ENCODE results near the gene TYSND1. TPM values are rescaled to one million over a fixed set of nuclear protein-coding genes. Genes with fewer than 3 reads are reported as not detected.

TYSND1 gene
- total and polyA plus RNA-seq, 2 of the 13 experiments (the other 11 are each of a cell fraction or from before 2014, with no cell fraction given), result 3.3 to 8.9 TPM

- TF ChIP-seq, protein P1, sequence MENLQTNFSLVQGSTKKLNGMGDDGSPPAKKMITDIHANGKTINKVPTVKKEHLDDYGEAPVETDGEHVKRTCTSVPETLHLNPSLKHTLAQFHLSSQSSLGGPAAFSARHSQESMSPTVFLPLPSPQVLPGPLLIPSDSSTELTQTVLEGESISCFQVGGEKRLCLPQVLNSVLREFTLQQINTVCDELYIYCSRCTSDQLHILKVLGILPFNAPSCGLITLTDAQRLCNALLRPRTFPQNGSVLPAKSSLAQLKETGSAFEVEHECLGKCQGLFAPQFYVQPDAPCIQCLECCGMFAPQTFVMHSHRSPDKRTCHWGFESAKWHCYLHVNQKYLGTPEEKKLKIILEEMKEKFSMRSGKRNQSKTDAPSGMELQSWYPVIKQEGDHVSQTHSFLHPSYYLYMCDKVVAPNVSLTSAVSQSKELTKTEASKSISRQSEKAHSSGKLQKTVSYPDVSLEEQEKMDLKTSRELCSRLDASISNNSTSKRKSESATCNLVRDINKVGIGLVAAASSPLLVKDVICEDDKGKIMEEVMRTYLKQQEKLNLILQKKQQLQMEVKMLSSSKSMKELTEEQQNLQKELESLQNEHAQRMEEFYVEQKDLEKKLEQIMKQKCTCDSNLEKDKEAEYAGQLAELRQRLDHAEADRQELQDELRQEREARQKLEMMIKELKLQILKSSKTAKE (CRISPR knock-in tag; IDR thresholded peaks at IDR 0.05; ENCODE audit: borderline replicate concordance), result no peak
- TF ChIP-seq ZNF207 (IDR thresholded peaks at IDR 0.05; ENCODE audit: borderline replicate concordance) (no peak), LCORL (IDR thresholded peaks at IDR 0.05) (no peak), LCORL (CRISPR knock-in tag; IDR thresholded peaks at IDR 0.05) (no peak), ZNF564 (CRISPR knock-in tag; IDR thresholded peaks at IDR 0.05) (peak; percentile 99), AGO1 (IDR thresholded peaks at IDR 0.05; ENCODE audit: low read depth, low read length, poor library complexity, severe bottlenecking) (no peak), U2AF1 (optimal IDR thresholded peaks at IDR 0.05; ENCODE audit: low read depth, low read length) (no peak), SATB2 (CRISPR knock-in tag; IDR thresholded peaks at IDR 0.05) (no peak), PAF1 (CRISPR knock-in tag; IDR thresholded peaks at IDR 0.05) (no peak), RBM22 (optimal IDR thresholded peaks at IDR 0.05; ENCODE audit: low read length) (peak; percentile 33), NFE2L2 (IDR thresholded peaks at IDR 0.05; ENCODE audit: low read length) (peak; percentile 67), ZNF83 (CRISPR knock-in tag; IDR thresholded peaks at IDR 0.05; ENCODE audit: borderline replicate concordance) (no peak), ZMYM4 (CRISPR knock-in tag; IDR thresholded peaks at IDR 0.05) (no peak), ZNF775 (CRISPR knock-in tag; IDR thresholded peaks at IDR 0.05; ENCODE audit: borderline replicate concordance) (no peak), HDAC2 (CRISPR knock-in tag; IDR thresholded peaks at IDR 0.05) (no peak), ZBTB42 (CRISPR knock-in tag; IDR thresholded peaks at IDR 0.05) (no peak), AGO2 (optimal IDR thresholded peaks at IDR 0.05; ENCODE audit: low read depth, low read length) (no peak), GLMP (CRISPR knock-in tag; IDR thresholded peaks at IDR 0.05; ENCODE audit: borderline replicate concordance) (no peak), IKZF5 (CRISPR knock-in tag; IDR thresholded peaks at IDR 0.05) (no peak), ZMAT5 (CRISPR knock-in tag; IDR thresholded peaks at IDR 0.05; ENCODE audit: borderline replicate concordance, low read depth) (no peak), RNF219 (CRISPR knock-in tag; IDR thresholded peaks at IDR 0.05) (no peak), RCOR2 (CRISPR knock-in tag; IDR thresholded peaks at IDR 0.05) (no peak), ZNF772 (CRISPR knock-in tag; IDR thresholded peaks at IDR 0.05) (no peak), ZNF644 (CRISPR knock-in tag; IDR thresholded peaks at IDR 0.05; ENCODE audit: low read depth) (no peak), KLF12 (CRISPR knock-in tag; IDR thresholded peaks at IDR 0.05; ENCODE audit: borderline replicate concordance) (no peak), ZNF501 (CRISPR knock-in tag; IDR thresholded peaks at IDR 0.05) (no peak), ZNF30 (CRISPR knock-in tag; IDR thresholded peaks at IDR 0.05) (no peak)
These were observed 21.6 kb downstream of the TYSND1 start (continued) for GRCh38 chr10:70124918-70125317.

All from HepG2 (cell line).